Body of pancreas (tissue), 4 donors: ENCODE measurements around the gene FHL2.

Experiments
- POLR2A ChIP-seq, 3 donors: fragments of 450-650 bp; IDR thresholded peaks; one replicate each; pipeline ENCODE4 v1.6.1; 2016; ENCODE audit warnings: antibody characterized with exemption in 3 of 3, mild to moderate bottlenecking in 2 of 3
- TF ChIP-seq, protein P1 (sequence below), 7 experiments: fragments of 450-650 bp in 4 of 7; fragments of 200-600 bp in 3 of 7; sonication (generic) in 3 of 7; IDR thresholded peaks; one replicate each; pipeline ENCODE4 v1.5.1; 2016 to 2019; ENCODE audit warnings: antibody characterized with exemption in 7 of 7

DNA sequence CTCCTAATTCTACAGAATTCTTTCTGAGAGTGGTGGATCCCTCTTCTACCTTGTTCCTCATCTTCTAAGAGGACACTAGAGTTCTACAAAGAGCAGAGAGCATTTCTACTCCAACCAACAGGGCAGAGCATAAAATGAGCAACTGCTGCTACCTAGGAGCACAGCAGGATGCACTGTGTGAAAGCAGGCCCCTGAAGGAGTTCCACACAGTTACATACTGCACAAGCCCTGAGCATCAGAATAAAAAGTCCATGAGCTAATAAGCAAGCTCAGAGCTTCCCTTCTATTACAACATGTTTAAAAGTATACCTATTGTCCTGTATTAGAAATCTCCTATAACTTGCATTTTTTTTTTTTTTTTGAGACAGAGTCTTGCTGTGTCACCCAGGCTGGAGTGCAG, 8.4 kb downstream of the FHL2 start:
- TF ChIP-seq, protein P1, sequence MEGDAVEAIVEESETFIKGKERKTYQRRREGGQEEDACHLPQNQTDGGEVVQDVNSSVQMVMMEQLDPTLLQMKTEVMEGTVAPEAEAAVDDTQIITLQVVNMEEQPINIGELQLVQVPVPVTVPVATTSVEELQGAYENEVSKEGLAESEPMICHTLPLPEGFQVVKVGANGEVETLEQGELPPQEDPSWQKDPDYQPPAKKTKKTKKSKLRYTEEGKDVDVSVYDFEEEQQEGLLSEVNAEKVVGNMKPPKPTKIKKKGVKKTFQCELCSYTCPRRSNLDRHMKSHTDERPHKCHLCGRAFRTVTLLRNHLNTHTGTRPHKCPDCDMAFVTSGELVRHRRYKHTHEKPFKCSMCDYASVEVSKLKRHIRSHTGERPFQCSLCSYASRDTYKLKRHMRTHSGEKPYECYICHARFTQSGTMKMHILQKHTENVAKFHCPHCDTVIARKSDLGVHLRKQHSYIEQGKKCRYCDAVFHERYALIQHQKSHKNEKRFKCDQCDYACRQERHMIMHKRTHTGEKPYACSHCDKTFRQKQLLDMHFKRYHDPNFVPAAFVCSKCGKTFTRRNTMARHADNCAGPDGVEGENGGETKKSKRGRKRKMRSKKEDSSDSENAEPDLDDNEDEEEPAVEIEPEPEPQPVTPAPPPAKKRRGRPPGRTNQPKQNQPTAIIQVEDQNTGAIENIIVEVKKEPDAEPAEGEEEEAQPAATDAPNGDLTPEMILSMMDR (IDR thresholded peaks at IDR 0.05) = no peak
- TF ChIP-seq POLR2A (IDR thresholded peaks at IDR 0.05) = no peak
